Mesothelial cell of epicardium (in vitro differentiated cells): Measurements from ENCODE around the gene APBA3. TPM values are rescaled to one million over a fixed set of nuclear protein-coding genes. Genes with fewer than 3 reads are reported as not detected.

ENCODE experiments used
- DNase-seq, 2 experiments: peaks; one replicate each; pipeline ENCODE4 v3.0.0; 2021; ENCODE audit warnings: low spot score in 2 of 2; ENCODE audit not compliant: unreplicated experiment in 2 of 2
- H3K27ac Mint-ChIP-seq: 2 replicates; pipeline ENCODE4 v1.8.0; 2021; ENCODE audit warnings: mixed read lengths
- H3K27me3 Mint-ChIP-seq: 2 replicates; pipeline ENCODE4 v1.8.0; 2021; ENCODE audit warnings: low read depth, mixed read lengths
- H3K36me3 Mint-ChIP-seq: 2 replicates; pipeline ENCODE4 v1.8.0; 2021; ENCODE audit warnings: mixed read lengths
- H3K4me1 Mint-ChIP-seq: 2 replicates; pipeline ENCODE4 v1.8.0; 2021; ENCODE audit warnings: mixed read lengths
- H3K4me3 Mint-ChIP-seq: 2 replicates; pipeline ENCODE4 v1.8.0; 2021; ENCODE audit warnings: mild to moderate bottlenecking, moderate library complexity, mixed read lengths
- H3K9me3 Mint-ChIP-seq: 2 replicates; pipeline ENCODE4 v1.8.0; 2021; ENCODE audit warnings: mixed read lengths
- CTCF ChIP-seq: fragments of 200-600 bp; sonication (generic); IDR thresholded peaks from one replicate; pipeline ENCODE4 v1.5.0; 2021; ENCODE audit warnings: antibody characterized with exemption; ENCODE audit not compliant: unreplicated experiment
- total RNA-seq: library from RNA; stranded (reverse); gene quantifications from 3 replicates; pipeline ENCODE4 v1.2.1, GENCODE V29; 2021

The APBA3 gene
- total RNA-seq, 1 donor from 2014 or later, result 25.2 TPM

- H3K4me1 Mint-ChIP-seq, result peaks cover 2% of the 10 kb centered on the region
- H3K36me3 Mint-ChIP-seq, result peaks cover 12% of the 10 kb centered on the region
- no peak overlapping the region for H3K4me3 Mint-ChIP-seq
- no peak for DNase-seq
- no peak for TF ChIP-seq CTCF
- peaks cover 47% of the 10 kb centered on the region for H3K27me3 Mint-ChIP-seq
- H3K9me3 Mint-ChIP-seq, result peaks cover 16% of the 10 kb centered on the region
- no peak overlapping the region for H3K27ac Mint-ChIP-seq
Observed at GRCh38 chr19:3782330-3782729, 20.8 kb upstream of the APBA3 start.

GRCh38 chr19:3781603-3782002, 20.1 kb upstream of the APBA3 start:
- peaks cover 12% of the 10 kb centered on the region for H3K36me3 Mint-ChIP-seq

DNA sequence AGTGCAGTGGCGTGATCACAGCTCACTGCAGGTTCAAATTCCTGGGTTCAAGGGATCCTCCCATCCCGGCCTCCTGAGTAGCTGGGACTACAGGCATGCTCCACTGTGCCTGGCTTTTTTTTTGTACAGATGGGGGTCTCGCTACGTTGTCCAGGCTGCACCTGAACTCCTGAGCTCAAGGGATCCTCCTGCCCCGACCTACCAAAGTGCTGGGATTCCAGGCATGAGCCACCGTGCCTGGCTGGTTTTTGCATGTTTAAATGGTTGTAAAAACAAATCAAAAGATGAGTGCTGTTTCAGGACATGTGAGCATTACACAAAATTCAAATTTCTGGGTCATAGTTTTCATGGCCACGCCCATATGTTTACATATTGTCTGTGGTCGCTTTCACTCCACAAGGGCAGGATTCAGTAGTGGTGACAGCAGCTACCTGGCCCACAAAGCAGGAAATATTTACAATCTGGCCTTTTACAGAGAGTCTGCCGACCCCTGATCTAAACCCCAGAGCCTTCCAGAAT, 19.4 kb upstream of the APBA3 start:
- no peak overlapping the region for H3K4me3 Mint-ChIP-seq
- H3K9me3 Mint-ChIP-seq, result peaks cover 16% of the 10 kb centered on the region
- DNase-seq, result no peak
- H3K36me3 Mint-ChIP-seq, result peaks cover 12% of the 10 kb centered on the region
- H3K4me1 Mint-ChIP-seq, result peaks cover 2% of the 10 kb centered on the region
- H3K27me3 Mint-ChIP-seq, result peaks cover 37% of the 10 kb centered on the region
- H3K27ac Mint-ChIP-seq, result no peak overlapping the region
- TF ChIP-seq CTCF, result no peak

More at GRCh38 chr19:3781603-3782002, 20.1 kb upstream of the APBA3 start:
- Mint-ChIP-seq H3K27me3 (peaks cover 39% of the 10 kb centered on the region), H3K4me1 (peaks cover 2% of the 10 kb centered on the region), H3K9me3 (peaks cover 16% of the 10 kb centered on the region), H3K27ac (no peak overlapping the region), H3K4me3 (no peak overlapping the region)
- no peak for TF ChIP-seq CTCF
- DNase-seq, result no peak

GRCh38 chr19:3778899-3779723, 17.6 kb upstream of the APBA3 start:
- peaks cover 19% of the 10 kb centered on the region for H3K27me3 Mint-ChIP-seq
- DNase-seq, result no peak
- peaks cover 12% of the 10 kb centered on the region for H3K36me3 Mint-ChIP-seq
- H3K27ac Mint-ChIP-seq, result no peak overlapping the region
- TF ChIP-seq CTCF, result no peak
- H3K9me3 Mint-ChIP-seq, result peaks cover 16% of the 10 kb centered on the region
- H3K4me1 Mint-ChIP-seq, result no peaks in the 10 kb centered on the region
- H3K4me3 Mint-ChIP-seq, result no peak overlapping the region

DNA sequence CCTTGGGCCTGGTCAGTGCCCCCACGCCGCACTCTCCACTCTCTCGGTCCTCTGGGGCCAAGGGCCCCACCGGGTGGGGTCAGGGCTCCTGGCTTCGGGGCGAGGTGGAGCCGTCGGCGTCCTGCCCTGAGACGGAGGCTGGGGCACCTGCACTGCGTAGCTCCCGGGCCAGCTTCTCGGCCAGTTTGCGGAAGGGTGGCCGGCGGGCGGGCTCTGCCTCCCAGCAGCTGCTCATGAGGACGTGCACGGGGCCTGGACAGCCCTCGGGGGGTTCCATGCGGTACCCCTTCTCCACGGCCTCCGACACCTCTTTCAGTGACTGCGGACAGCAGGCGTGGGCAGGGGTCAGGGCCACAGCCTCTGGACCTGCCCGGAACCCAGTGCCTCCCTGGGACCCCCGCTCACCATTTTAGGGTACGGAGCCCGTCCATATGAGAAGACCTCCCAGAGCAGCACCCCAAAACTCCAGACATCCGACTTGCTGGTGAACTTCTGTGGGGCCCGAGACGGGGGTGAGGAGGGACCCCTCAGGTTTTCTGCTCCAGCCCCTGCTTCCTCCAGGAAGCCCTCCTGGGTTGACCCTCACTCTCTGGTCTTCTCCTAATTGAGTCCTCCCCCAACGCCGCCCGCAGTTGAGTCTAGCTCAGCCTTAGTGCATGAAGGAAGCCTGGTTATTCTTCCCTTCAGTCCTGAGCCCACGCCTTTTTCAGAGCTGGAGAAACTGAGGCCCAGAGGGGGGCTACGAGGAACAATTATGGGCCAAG, 16.8 kb upstream of the APBA3 start:
- Mint-ChIP-seq H3K36me3 (peaks cover 12% of the 10 kb centered on the region), H3K9me3 (peaks cover 16% of the 10 kb centered on the region), H3K27ac (no peak overlapping the region), H3K4me3 (no peak overlapping the region), H3K4me1 (no peaks in the 10 kb centered on the region), H3K27me3 (peaks cover 12% of the 10 kb centered on the region)
- no peak for DNase-seq
- TF ChIP-seq CTCF, result no peak
